SJSA1 (cell line): ENCODE measurements around the gene MUC5B. TPM values are rescaled to one million over a fixed set of nuclear protein-coding genes. Genes with fewer than 3 reads are reported as not detected.
A peak's percentile ranks its signal among the peaks of the same experiment; 100 is the strongest.

Experiments used
- DNase-seq, 2 experiments: peaks; one replicate each; pipeline ENCODE4 v3.0.0-alpha.2; 2015 to 2020; ENCODE audit warnings: low spot score in 2 of 2, low read depth in 1 of 2
- H3K27ac ChIP-seq: fragments of 250-450 bp; sonication (Bioruptor Pico); 2 replicates; pipeline ENCODE4 v1.5.1; 2020; ENCODE audit warnings: mild to moderate bottlenecking, moderate library complexity
- H3K27me3 ChIP-seq: fragments of 250-450 bp; sonication (Bioruptor Pico); replicated peaks from 2 replicates; pipeline ENCODE4 v1.5.1; 2020; ENCODE audit warnings: mild to moderate bottlenecking, moderate library complexity
- H3K36me3 ChIP-seq: fragments of 250-450 bp; sonication (Bioruptor Pico); 2 replicates; pipeline ENCODE4 v1.5.1; 2020; ENCODE audit warnings: mild to moderate bottlenecking
- H3K4me1 ChIP-seq: fragments of 250-450 bp; sonication (Bioruptor Pico); replicated peaks from 2 replicates; pipeline ENCODE4 v1.6.1; 2021; ENCODE audit warnings: mild to moderate bottlenecking
- H3K4me3 ChIP-seq: fragments of 250-450 bp; sonication (Bioruptor Pico); 2 replicates; pipeline ENCODE4 v1.5.1; 2020; ENCODE audit warnings: mild to moderate bottlenecking
- H3K9me3 ChIP-seq: fragments of 250-450 bp; sonication (Bioruptor Pico); replicated peaks from 2 replicates; pipeline ENCODE4 v1.5.1; 2020; ENCODE audit warnings: mild to moderate bottlenecking
- total RNA-seq: library from RNA; depleted of rRNA; stranded (reverse); fragments of >200 nt; shearing (Covaris generic); gene quantifications from 2 replicates; pipeline ENCODE4 v1.2.3, GENCODE V29; 2014

The MUC5B gene
- total RNA-seq, 1 experiment from 2014 or later = not detected

DNA sequence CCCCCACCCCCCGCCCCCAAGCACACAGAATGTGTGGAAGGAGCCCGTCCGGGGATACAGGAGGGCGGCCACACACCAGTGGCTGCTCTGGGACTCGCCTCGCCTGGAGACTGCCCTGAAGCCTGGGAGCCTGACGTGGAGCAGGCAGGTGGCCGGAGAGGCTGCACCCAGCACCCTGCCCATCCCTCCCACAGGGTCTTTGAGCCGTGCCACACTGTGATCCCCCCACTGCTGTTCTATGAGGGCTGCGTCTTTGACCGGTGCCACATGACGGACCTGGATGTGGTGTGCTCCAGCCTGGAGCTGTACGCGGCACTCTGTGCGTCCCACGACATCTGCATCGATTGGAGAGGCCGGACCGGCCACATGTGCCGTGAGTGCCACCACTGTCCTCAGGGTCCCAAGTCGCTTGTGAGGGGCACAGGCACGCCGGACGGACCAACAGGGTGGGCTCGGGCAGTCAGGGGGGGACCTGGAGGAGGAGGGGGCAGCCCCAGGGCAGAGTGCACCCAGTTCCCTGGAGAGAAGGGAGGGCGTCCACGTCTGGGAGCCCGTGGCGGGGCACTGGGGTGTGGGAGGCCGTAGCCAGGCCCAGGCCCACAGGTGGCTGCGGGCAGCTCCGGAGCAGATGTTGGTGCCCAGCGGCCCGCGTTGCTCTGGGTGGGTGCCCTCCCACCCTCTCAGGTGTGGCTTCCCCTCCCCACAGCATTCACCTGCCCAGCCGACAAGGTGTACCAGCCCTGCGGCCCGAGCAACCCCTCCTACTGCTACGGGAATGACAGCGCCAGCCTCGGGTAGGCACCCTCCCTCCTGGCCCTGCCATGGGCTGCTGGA lies 27.0 kb upstream of the MUC5B start:
- no peak overlapping the region for H3K27ac ChIP-seq
- H3K9me3 ChIP-seq = no peaks in the 10 kb centered on the region
- peak in 1 of 2 experiments; percentile 33 for DNase-seq
- H3K36me3 ChIP-seq = no peaks in the 10 kb centered on the region
- no peaks in the 10 kb centered on the region for H3K4me1 ChIP-seq
- H3K4me3 ChIP-seq = no peak overlapping the region
- no peaks in the 10 kb centered on the region for H3K27me3 ChIP-seq

DNA sequence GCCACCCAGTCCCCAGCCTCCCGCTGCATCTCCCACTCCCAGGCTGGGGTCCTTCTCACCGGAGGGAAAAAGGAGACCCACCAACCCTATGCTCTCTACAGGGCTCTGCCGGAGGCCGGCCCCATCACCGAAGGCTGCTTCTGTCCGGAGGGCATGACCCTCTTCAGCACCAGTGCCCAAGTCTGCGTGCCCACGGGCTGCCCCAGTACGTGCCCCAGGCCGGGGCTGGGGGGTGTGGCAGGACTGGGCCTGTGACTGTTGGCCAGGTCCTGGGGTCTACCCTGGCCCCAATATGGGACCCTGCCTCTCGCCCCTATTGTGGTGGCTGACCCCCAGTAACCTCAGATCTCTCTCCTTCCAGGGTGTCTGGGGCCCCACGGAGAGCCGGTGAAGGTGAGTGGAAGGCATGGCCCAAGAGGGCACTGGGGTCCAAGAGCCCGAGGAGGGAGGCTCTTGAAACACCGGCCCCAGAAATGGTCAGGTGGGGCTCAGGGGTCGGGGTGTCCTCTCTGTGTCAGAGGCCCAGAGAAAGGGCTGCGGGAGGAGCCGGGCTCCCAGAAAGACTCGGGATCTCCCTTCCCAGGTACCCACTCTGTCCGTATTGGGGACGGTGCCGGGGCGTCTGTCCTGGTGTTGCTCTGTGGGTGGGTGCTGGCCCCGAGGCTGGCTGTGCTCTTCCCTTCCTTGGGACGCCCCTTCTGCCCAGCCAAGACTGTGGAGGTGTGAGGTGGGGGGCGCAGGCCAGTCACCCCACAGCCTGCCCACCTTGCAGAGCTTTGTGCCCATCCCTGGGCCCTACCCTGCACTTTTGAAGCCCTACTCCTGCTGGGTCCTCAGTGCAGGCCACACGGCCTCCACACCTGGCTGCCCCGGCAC lies 26.1 kb upstream of the MUC5B start:
- H3K27ac ChIP-seq = no peak overlapping the region

DNA sequence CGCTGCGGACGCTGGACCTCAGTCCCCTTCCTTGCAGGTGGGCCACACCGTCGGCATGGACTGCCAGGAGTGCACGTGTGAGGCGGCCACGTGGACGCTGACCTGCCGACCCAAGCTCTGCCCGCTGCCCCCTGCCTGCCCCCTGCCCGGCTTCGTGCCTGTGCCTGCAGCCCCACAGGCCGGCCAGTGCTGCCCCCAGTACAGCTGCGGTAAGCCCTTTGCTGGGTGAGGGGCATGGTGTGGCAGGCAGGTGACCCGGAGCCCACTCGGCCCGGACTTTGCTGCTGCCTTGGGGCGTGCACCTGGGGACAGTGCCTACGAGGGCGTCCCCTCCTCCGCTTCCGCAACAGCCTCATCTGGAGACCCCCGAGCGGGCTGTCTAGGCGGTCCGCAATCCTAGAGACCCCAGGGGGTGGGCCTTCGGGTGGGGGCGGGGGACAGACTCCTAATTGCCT lies 25.4 kb upstream of the MUC5B start:
- Histone ChIP-seq H3K9me3 (no peaks in the 10 kb centered on the region), H3K4me1 (no peaks in the 10 kb centered on the region), H3K27ac (no peak overlapping the region), H3K27me3 (no peaks in the 10 kb centered on the region), H3K36me3 (no peaks in the 10 kb centered on the region), H3K4me3 (no peak overlapping the region)
- DNase-seq = peak in 1 of 2 experiments; percentile 23

More for the DNA sequence above, 26.1 kb upstream of the MUC5B start:
- H3K36me3 ChIP-seq = no peaks in the 10 kb centered on the region
- peak in 1 of 2 experiments; percentile 23 for DNase-seq
- H3K27me3 ChIP-seq = no peaks in the 10 kb centered on the region
- H3K4me3 ChIP-seq = no peak overlapping the region
- no peaks in the 10 kb centered on the region for H3K4me1 ChIP-seq
- no peaks in the 10 kb centered on the region for H3K9me3 ChIP-seq

DNA sequence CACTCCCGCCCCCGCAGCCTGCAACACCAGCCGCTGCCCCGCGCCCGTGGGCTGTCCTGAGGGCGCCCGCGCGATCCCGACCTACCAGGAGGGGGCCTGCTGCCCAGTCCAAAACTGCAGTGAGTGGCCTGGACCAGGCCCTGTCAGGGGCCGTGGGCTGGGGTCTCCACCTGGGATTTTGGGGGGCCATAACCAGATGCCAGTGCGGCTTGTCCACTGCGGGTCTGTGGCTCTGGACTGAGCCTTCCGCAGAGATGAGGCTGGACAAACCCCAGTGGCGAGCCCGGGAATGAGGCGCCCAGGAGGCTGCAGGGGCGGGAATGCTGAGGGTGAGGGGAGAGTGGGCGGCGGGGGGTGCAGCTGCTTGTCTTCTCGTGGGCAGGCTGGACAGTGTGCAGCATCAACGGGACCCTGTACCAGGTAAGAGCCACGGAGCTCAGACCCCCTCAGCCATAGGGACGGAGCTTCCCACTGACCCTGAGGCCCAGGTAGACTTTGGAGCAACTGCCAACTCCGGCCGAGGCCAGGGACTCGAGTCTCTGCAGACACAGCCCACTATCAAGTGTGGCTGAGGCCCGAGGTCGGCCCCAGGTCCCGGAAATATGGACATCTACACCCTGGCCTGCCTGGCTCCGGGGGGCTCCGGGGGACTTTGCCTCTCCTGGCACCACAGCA lies 24.8 kb upstream of the MUC5B start:
- Histone ChIP-seq H3K27me3 (no peaks in the 10 kb centered on the region), H3K4me1 (no peaks in the 10 kb centered on the region), H3K36me3 (no peaks in the 10 kb centered on the region), H3K27ac (no peak overlapping the region), H3K9me3 (no peaks in the 10 kb centered on the region), H3K4me3 (no peak overlapping the region)
- peak in 1 of 2 experiments; percentile 26 for DNase-seq

DNA sequence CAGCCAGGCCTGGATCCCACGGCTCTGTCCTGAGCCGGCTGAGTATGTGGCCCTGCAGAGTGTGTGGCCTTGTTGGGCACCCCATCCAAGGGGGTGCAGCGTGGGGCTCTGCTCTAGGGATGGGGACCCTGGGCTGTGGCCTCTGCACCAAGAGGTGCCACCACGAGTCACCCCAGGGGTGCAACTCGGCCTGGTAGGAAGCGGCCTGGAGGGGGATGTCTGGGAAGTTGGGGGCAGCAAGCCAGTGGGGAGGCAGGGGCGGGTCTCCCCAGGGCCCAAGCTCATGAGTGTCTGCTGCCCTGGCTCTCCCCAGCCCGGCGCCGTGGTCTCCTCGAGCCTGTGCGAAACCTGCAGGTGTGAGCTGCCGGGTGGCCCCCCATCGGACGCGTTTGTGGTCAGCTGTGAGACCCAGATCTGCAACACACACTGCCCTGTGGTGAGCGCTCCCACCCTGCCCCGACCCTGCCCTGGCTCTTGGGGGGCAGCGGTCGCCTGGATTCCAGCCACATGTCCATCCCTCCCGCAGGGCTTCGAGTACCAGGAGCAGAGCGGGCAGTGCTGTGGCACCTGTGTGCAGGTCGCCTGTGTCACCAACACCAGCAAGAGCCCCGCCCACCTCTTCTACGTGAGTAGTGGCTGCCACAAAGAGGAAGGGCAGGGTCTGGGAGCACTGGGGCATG lies 24.2 kb upstream of the MUC5B start:
- DNase-seq = no peak
- no peak overlapping the region for H3K27ac ChIP-seq
- no peaks in the 10 kb centered on the region for H3K36me3 ChIP-seq
- H3K27me3 ChIP-seq = no peaks in the 10 kb centered on the region
- H3K4me3 ChIP-seq = no peak overlapping the region
- no peaks in the 10 kb centered on the region for H3K9me3 ChIP-seq
- H3K4me1 ChIP-seq = no peaks in the 10 kb centered on the region

DNA sequence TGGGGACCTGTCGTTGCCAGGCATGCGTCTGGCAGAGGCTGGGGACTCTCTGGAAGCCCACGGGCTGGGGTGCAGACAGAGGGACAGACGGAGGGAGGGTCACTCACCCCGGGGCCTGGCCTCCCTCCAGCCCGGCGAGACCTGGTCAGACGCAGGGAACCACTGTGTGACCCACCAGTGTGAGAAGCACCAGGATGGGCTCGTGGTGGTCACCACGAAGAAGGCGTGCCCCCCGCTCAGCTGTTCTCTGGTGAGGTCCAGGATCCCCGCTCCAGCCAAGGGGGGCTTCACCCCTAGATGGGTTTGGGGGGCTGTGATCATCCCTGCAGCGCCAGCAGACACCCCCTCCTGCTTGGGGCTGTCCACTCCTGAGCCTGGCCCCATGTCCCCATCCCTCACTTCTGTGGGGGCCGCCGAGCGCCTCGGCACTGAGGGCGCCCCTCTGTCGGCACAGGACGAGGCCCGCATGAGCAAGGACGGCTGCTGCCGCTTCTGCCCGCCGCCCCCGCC lies 23.6 kb upstream of the MUC5B start:
- DNase-seq = no peak
- Histone ChIP-seq H3K36me3 (no peaks in the 10 kb centered on the region), H3K27me3 (no peaks in the 10 kb centered on the region), H3K4me3 (no peak overlapping the region), H3K9me3 (no peaks in the 10 kb centered on the region), H3K27ac (no peak overlapping the region), H3K4me1 (no peaks in the 10 kb centered on the region)

DNA sequence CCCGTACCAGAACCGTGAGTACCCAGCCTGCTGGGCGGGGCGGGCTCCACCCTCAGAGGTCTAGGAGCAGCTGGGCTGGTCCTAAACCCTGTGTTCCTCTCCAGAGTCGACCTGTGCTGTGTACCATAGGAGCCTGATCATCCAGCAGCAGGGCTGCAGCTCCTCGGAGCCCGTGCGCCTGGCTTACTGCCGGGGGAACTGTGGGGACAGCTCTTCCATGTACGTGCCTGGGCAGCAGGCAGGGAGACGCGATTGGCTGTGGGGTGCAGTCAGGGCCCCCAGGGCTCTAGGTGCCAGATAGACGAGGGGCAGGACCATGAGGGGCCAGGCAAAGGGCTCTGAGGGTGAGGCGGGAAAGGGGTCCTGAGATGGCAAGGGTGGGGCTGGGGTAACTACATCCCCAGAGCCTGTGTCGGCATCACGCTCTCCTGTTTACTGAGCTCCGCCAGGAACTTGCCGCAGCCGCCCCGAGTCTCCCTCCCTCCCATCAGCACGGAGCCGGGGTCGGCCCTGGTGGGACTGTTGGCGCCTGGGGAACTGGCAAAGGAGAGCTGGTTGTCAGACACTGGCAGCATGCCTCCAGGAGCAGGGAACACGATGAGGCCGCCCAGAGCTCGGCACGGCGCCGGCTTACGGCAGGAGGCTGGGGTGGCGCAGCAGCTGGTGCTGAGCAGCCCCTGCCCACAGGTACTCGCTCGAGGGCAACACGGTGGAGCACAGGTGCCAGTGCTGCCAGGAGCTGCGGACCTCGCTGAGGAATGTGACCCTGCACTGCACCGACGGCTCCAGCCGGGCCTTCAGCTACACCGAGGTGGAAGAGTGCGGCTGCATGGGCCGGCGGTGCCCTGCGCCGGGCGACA lies 22.9 kb upstream of the MUC5B start:
- H3K4me1 ChIP-seq = no peaks in the 10 kb centered on the region
- no peaks in the 10 kb centered on the region for H3K36me3 ChIP-seq
- H3K9me3 ChIP-seq = no peaks in the 10 kb centered on the region
- no peak overlapping the region for H3K4me3 ChIP-seq
- no peak overlapping the region for H3K27ac ChIP-seq
- DNase-seq = no peak
- H3K27me3 ChIP-seq = no peaks in the 10 kb centered on the region

DNA sequence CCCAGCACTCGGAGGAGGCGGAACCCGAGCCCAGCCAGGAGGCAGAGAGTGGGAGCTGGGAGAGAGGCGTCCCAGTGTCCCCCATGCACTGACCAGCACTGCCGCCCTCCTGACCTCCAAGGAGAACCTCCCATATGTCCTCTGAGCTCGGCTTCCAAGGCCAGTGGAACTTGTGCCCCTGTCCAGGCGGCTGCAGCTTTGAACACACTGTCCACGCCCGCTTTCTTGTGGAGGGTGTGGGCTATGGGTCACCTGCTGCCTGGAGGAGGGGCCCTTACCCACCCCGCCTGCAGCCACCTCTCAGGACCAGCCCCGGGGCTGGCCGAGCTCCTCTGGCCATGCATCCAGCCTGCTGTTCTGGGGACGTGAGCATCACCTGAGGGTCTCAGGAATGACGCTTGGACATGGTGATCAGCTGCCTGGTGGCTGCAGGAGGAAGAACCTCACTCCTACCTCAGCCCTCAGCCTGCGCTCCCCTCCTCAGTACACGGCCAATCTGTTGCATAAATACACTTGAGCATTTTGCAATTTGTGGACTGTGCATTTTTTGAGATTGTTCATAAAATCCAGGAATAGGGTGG lies 22.2 kb upstream of the MUC5B start:
- H3K36me3 ChIP-seq = no peaks in the 10 kb centered on the region
- DNase-seq = no peak
- H3K27ac ChIP-seq = no peak overlapping the region
- H3K9me3 ChIP-seq = no peaks in the 10 kb centered on the region
- no peaks in the 10 kb centered on the region for H3K4me1 ChIP-seq
- H3K27me3 ChIP-seq = no peaks in the 10 kb centered on the region
- H3K4me3 ChIP-seq = no peak overlapping the region

DNA sequence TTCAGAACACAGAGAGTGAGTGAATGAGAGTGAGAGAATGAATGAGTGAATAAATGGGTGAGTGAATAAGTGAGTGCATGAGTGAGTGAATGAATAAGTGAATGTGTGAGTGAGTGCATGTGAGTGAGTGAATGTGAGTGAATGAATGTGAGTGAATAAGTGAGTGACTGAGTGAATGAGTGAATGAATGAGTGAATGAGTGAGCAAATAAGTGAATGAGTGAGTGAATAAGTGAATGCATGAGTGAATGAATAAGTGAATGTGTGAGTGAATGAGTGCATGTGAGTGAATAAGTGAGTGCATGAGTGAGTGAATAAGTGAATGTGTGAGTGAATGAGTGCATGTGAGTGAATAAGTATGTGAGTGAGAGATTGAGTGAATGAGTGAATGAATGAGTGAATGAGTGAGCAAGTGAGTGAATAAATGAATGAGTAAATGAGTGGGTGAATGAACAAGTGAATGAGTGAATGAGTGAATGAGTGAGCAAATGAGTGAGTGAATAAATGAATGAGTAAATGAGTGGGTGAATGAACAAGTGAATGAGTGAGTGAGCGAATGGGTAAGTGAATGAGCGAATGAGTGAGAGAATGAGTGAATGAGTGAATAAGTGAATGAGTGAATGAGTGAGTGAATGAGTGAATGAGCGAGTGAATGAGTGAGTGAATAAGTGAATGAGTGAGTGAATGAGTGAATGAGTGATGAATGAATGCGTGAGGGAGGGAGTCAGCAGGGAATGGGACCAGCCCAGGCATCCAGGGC lies 21.3 kb upstream of the MUC5B start:
- H3K4me1 ChIP-seq = no peaks in the 10 kb centered on the region
- no peak for DNase-seq
- no peaks in the 10 kb centered on the region for H3K9me3 ChIP-seq
- no peaks in the 10 kb centered on the region for H3K36me3 ChIP-seq
- H3K27me3 ChIP-seq = no peaks in the 10 kb centered on the region
- no peak overlapping the region for H3K27ac ChIP-seq
- H3K4me3 ChIP-seq = no peak overlapping the region

DNA sequence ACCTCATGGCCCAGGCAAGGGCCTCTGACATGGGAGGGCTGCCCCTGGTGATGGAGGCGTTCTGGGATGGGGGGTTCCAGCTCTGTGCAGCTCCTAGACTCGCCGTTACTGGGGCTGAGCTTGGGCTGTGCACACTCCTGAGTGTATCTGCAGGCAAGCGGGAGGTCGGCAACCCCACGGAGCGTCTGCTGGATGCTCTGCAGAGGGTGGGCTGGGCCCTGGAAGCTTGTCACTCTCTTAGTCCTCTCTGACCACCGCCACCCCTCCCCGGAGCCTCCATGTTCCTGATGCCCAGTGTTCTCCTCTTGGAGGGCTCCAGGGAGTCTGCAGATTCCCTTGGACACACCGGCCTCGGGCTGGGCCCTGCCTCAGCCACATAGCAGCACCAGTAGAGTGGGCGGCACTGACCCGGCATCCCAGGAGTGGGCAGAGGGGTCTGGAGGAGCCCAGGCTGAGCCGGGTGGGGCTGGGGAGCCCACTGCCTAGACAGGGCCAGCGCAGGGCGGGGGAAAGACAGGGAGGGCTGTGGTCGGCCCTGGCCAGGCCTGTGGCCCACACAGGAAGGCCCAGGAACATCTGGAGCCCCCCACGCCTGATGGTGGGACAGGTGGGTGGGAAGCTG lies 20.6 kb upstream of the MUC5B start:
- H3K27me3 ChIP-seq = no peaks in the 10 kb centered on the region
- H3K27ac ChIP-seq = no peak overlapping the region
- no peak for DNase-seq
- no peaks in the 10 kb centered on the region for H3K36me3 ChIP-seq
- no peaks in the 10 kb centered on the region for H3K4me1 ChIP-seq
- H3K4me3 ChIP-seq = no peak overlapping the region
- no peaks in the 10 kb centered on the region for H3K9me3 ChIP-seq

DNA sequence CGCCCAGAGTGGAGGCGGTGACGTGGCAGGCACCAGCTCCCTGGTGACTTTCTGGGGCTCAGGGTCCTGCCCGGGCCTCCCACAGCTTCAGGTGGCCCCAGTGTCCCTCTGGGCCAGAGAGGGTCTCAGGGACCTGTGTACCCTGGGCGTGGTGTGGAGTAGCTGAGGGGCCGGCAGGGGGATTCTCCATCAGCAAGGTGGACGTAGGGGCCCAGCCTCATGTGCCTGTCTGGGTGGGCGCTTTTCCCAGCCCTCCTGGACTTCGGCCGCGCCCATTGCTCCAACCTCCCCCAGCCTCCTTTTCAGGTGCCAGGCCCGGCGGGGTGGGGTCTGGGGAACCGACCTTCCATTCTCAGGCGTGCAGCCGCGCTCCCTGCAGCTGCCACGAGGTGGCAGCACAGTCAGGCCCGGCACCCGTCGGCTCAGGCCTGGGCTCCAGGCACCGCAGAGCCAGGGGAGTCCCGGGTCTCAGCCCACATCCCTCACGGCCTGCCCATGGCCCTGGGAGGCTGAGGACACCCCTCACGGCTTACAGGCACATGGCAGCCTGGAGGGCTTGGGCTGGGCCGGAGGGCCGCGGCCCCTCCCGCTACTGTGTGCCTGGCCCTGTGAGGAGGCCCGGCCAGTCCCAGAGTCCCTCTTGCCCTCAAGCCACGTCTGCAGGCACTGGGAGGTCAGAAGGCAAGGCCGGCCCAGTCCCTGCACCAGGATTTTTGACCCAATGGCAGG lies 19.9 kb upstream of the MUC5B start:
- Histone ChIP-seq H3K9me3 (no peaks in the 10 kb centered on the region), H3K4me3 (no peak overlapping the region), H3K27ac (no peak overlapping the region), H3K4me1 (no peaks in the 10 kb centered on the region), H3K36me3 (no peaks in the 10 kb centered on the region), H3K27me3 (no peaks in the 10 kb centered on the region)
- DNase-seq = peak; percentile 43 to 46
